ENCODE measurements around the gene AGPS. TPM values are rescaled to one million over a fixed set of nuclear protein-coding genes. Genes with fewer than 3 reads are reported as not detected.
"Not testable (repeated sequence)": the region's sequence is repeated elsewhere in the genome, so short reads cannot be mapped to it uniquely, and the experiment has no call there.

Gene AGPS
- total RNA-seq, 2 experiments from 2014 or later, result 2.1 to 9.6 TPM

GRCh38 chr2:177352441-177353186, 40.0 kb upstream of the AGPS start:
- Histone ChIP-seq H3K4me1 (ENCODE audit: insufficient read depth, low read length, poor library complexity, severe bottlenecking) (no peaks in the 10 kb centered on the region), H3K9me3 (ENCODE audit: low read length) (no peaks in the 10 kb centered on the region), H3K36me3 (ENCODE audit: insufficient read depth, low read length) (no peaks in the 10 kb centered on the region), H3K4me2 (ENCODE audit: low read length) (no peak overlapping the region), H3K9me2 (ENCODE audit: insufficient read depth, low read length) (no peaks in the 10 kb centered on the region), H3K79me2 (ENCODE audit: insufficient read depth, low read depth, low read length) (no peaks in the 10 kb centered on the region), H2AFZ (ENCODE audit: low read length) (no peak overlapping the region; the same call in 1 of the 2 replicates), H3K27ac (ENCODE audit: low read depth, low read length, poor library complexity, severe bottlenecking) (no peak overlapping the region), H4K20me1 (ENCODE audit: insufficient read depth, low read length) (no peaks in the 10 kb centered on the region), H3K4me3 (ENCODE audit: low read depth, low read length, poor library complexity, severe bottlenecking) (no peak overlapping the region)
- BruUV-seq (replicated peaks), result no TSS peak
- no peak for DNase-seq (ENCODE audit: low spot score)
- ChIA-PET CTCF (ENCODE audit: unreplicated experiment) (no interaction called here), POLR2A (no interaction called here)
- intact Hi-C loops (cut with micrococcal nuclease; ENCODE audit: unreplicated experiment), result no loop called here
- TF ChIP-seq EZH2phosphoT487 (IDR thresholded peaks at IDR 0.05; ENCODE audit: borderline replicate concordance, low read depth, low read length) (no peak), CTCF (conservative IDR thresholded peaks at IDR 0.05; ENCODE audit: low read length) (no peak)

GRCh38 chr2:177353187-177353478, 39.4 kb upstream of the AGPS start:
- H2AFZ ChIP-seq (ENCODE audit: low read length), result no peak overlapping the region
- no peak overlapping the region for H3K4me2 ChIP-seq (ENCODE audit: low read length)
- H3K9me3 ChIP-seq (ENCODE audit: low read length), result no peaks in the 10 kb centered on the region
- no peaks in the 10 kb centered on the region for H3K9me2 ChIP-seq (ENCODE audit: insufficient read depth, low read length)
- no peaks in the 10 kb centered on the region for H3K4me1 ChIP-seq (ENCODE audit: insufficient read depth, low read length, poor library complexity, severe bottlenecking)
- H4K20me1 ChIP-seq (ENCODE audit: insufficient read depth, low read length), result no peaks in the 10 kb centered on the region
- TF ChIP-seq CTCF (conservative IDR thresholded peaks at IDR 0.05; ENCODE audit: low read length) (no peak), EZH2phosphoT487 (IDR thresholded peaks at IDR 0.05; ENCODE audit: borderline replicate concordance, low read depth, low read length) (no peak)
- intact Hi-C loops (cut with micrococcal nuclease; ENCODE audit: unreplicated experiment), result no loop called here
- no TSS peak for BruUV-seq (replicated peaks)
- POLR2A ChIA-PET, result no interaction called here
- DNase-seq (ENCODE audit: low spot score), result no peak
- H3K4me3 ChIP-seq (ENCODE audit: low read depth, low read length, poor library complexity, severe bottlenecking), result no peak overlapping the region
- H3K27ac ChIP-seq (ENCODE audit: low read depth, low read length, poor library complexity, severe bottlenecking), result no peak overlapping the region
- no peaks in the 10 kb centered on the region for H3K79me2 ChIP-seq (ENCODE audit: insufficient read depth, low read depth, low read length)
- CTCF ChIA-PET (ENCODE audit: unreplicated experiment), result no interaction called here
- no peaks in the 10 kb centered on the region for H3K36me3 ChIP-seq (ENCODE audit: insufficient read depth, low read length)

DNA sequence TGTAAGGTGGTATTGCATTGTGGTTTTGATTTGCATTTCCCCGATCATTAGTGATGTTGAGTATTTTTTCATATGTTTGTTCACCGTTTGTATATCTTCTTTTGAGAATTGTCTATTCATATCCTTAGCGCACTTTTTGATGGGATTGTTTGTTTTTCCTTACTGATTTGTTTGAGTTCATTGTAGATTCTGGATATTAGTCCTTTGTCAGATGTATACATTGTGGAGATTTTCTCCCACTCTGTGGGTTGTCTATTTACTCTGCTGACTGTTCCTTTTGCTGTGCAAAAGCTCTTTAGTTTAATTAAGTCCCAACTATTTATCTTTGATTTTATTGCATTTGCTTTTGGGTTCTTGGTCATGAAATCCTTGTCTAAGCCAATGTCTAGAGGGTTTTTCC, 38.0 kb upstream of the AGPS start:
- H3K9me2 ChIP-seq (ENCODE audit: insufficient read depth, low read length); intact Hi-C loops (cut with micrococcal nuclease; ENCODE audit: unreplicated experiment); H3K36me3 ChIP-seq (ENCODE audit: insufficient read depth, low read length); H2AFZ ChIP-seq (ENCODE audit: low read length); H4K20me1 ChIP-seq (ENCODE audit: insufficient read depth, low read length); H3K4me2 ChIP-seq (ENCODE audit: low read length); H3K27ac ChIP-seq (ENCODE audit: low read depth, low read length, poor library complexity, severe bottlenecking); DNase-seq (ENCODE audit: low spot score); CTCF ChIA-PET (ENCODE audit: unreplicated experiment); H3K79me2 ChIP-seq (ENCODE audit: insufficient read depth, low read depth, low read length); H3K4me3 ChIP-seq (ENCODE audit: low read depth, low read length, poor library complexity, severe bottlenecking); BruUV-seq (replicated peaks); H3K4me1 ChIP-seq (ENCODE audit: insufficient read depth, low read length, poor library complexity, severe bottlenecking); POLR2A ChIA-PET; H3K9me3 ChIP-seq (ENCODE audit: low read length): not testable (repeated sequence)
